T-helper 2 cell treated with Interferon-gamma antibody and Interleukin-4, amounts not matched to agents 100 ng/mL and 5 ng/mL, for 36 hours (primary cell): ENCODE results near the gene SNW1. TPM values are rescaled to one million over a fixed set of nuclear protein-coding genes. Genes with fewer than 3 reads are reported as not detected.

ENCODE experiments used
- intact Hi-C: fragments of 100-400 bp; cut with micrococcal nuclease; formaldehyde crosslinking; loops from one replicate; pipeline ENCODE4 v1.15.1; 2023
- total RNA-seq: library from RNA; stranded (reverse); gene quantifications from 2 replicates; pipeline ENCODE4 v1.2.3, GENCODE V29; 2022

The SNW1 gene
- total RNA-seq, 1 donor from 2014 or later = 113 TPM

GRCh38 chr14:77674931-77675330 is 86.0 kb downstream of the SNW1 start:
- intact Hi-C loops = no loop called here

GRCh38 chr14:77673193-77673592 is 87.8 kb downstream of the SNW1 start:
- intact Hi-C loops = no loop called here

Other genes starting within 250 kb of the SNW1 start
- gene SPTLC2, start 144.5 kb downstream of the SNW1 start, total RNA-seq = 48.4 and 51.6 TPM in 2 replicates
- 13.5 and 14.1 TPM in 2 replicates for gene ALKBH1, start 53.1 kb downstream of the SNW1 start, total RNA-seq
- 72.8 and 85.2 TPM in 2 replicates for gene SLIRP, start 53.1 kb downstream of the SNW1 start, total RNA-seq
- 3.7 and 4.5 TPM in 2 replicates for gene ADCK1, start 39.0 kb upstream of the SNW1 start, total RNA-seq